Thyroid gland (tissue), 4 donors: ENCODE results near the gene TTI1. TPM values are rescaled to one million over a fixed set of nuclear protein-coding genes. Genes with fewer than 3 reads are reported as not detected.

Experiments
- DNase-seq, 2 donors: peaks; one replicate each; pipeline ENCODE4 v3.0.0-alpha.2; 2019
- H3K27ac ChIP-seq, 3 donors: fragments of 200-600 bp; sonication (generic); 1 replicate in 2 of 3; 2 replicates in 1 of 3; pipeline ENCODE4 v1.5.1; 2016 to 2019; ENCODE audit warnings: mild to moderate bottlenecking in 1 of 3, moderate library complexity in 1 of 3
- H3K27me3 ChIP-seq: fragments of 200-600 bp; sonication (generic); one replicate; pipeline ENCODE4 v1.5.1; 2019
- H3K36me3 ChIP-seq, 2 donors: fragments of 200-600 bp; sonication (generic); one replicate each; pipeline ENCODE4 v1.5.1; 2016 to 2019
- H3K4me1 ChIP-seq, 2 donors: fragments of 200-600 bp; sonication (generic); one replicate each; pipeline ENCODE4 v1.5.1; 2017 to 2019
- H3K4me3 ChIP-seq, 3 donors: fragments of 200-600 bp; sonication (generic); replicated peaks in 1 of 3; 1 replicate in 2 of 3; 2 replicates in 1 of 3; pipeline ENCODE4 v1.5.1; 2016; ENCODE audit warnings: mild to moderate bottlenecking in 1 of 3
- H3K9me3 ChIP-seq: fragments of 200-600 bp; sonication (generic); one replicate; pipeline ENCODE4 v1.5.1; 2017
- CTCF ChIP-seq, 6 experiments: fragments of 200-600 bp in 3 of 6; fragments of 450-650 bp in 3 of 6; sonication (generic) in 3 of 6; IDR thresholded peaks; one replicate each; pipeline ENCODE4 v1.5.1; 2016 to 2019; ENCODE audit warnings: antibody characterized with exemption in 6 of 6, mild to moderate bottlenecking in 2 of 6, inconsistent platforms in 1 of 6, moderate library complexity in 1 of 6
- POLR2A ChIP-seq, 2 donors: fragments of 450-650 bp; IDR thresholded peaks; one replicate each; pipeline ENCODE4 v1.6.1; 2017; ENCODE audit warnings: antibody characterized with exemption in 2 of 2, mild to moderate bottlenecking in 2 of 2, moderate library complexity in 1 of 2
- WGBS, 2 donors: methylation state at CpG; one replicate each; pipeline ENCODE4 v1.1.5; 2017; 5-methylcytosine and 5-hydroxymethylcytosine counted together
- intact Hi-C: fragments of 100-400 bp; cut with DNase I; formaldehyde crosslinking; loops from one replicate; pipeline ENCODE4 v1.15.1; 2023
- total RNA-seq, 4 donors: library from RNA; depleted of rRNA; stranded (reverse); fragments of >200 nt; gene quantifications; one replicate each; pipeline ENCODE4 v1.2.3, GENCODE V29; 2016

TTI1 gene
- total RNA-seq, 4 donors from 2014 or later: 23.0 to 45.0 (median 30.1) TPM

- Histone ChIP-seq H3K4me3 (no peak overlapping the region), H3K27me3 (no peaks in the 10 kb centered on the region), H3K27ac (peak overlapping the region; percentile 86 to 94 (median 94)), H3K4me1 (peaks cover 55 to 63% of the 10 kb centered on the region in 2 donors), H3K36me3 (no peaks in the 10 kb centered on the region), H3K9me3 (no peaks in the 10 kb centered on the region)
- intact Hi-C loops: no loop called here
- 79 to 81% methylated on average over 13 of the region's 13 CpGs for WGBS, 2 donors
- no peak for TF ChIP-seq CTCF (IDR thresholded peaks at IDR 0.05)
- TF ChIP-seq POLR2A (IDR thresholded peaks at IDR 0.05): no peak
- no peak for DNase-seq
Measured at GRCh38 chr20:37983286-37983685, 50.0 kb downstream of the TTI1 start.

GRCh38 chr20:37981568-37981967, 51.7 kb downstream of the TTI1 start:
- intact Hi-C loops: no loop called here
- Histone ChIP-seq H3K4me3 (no peak overlapping the region), H3K27ac (peak overlapping the region in 1 of 3 donors; percentile 94), H3K9me3 (no peaks in the 10 kb centered on the region), H3K36me3 (no peaks in the 10 kb centered on the region), H3K4me1 (peaks cover 41 to 48% of the 10 kb centered on the region in 2 donors), H3K27me3 (no peaks in the 10 kb centered on the region)
- no peak for DNase-seq
- WGBS, 2 donors: 93 to 97% methylated on average over 8 of the region's 8 CpGs
- TF ChIP-seq POLR2A (IDR thresholded peaks at IDR 0.05) (no peak), CTCF (IDR thresholded peaks at IDR 0.05) (no peak)

GRCh38 chr20:37980876-37981275, 52.4 kb downstream of the TTI1 start:
- WGBS, 2 donors: 90 to 93% methylated on average over 6 of the region's 6 CpGs
- intact Hi-C loops: no loop called here
- H3K4me1 ChIP-seq: peaks cover 34 to 41% of the 10 kb centered on the region in 2 donors
- no peaks in the 10 kb centered on the region for H3K27me3 ChIP-seq
- H3K27ac ChIP-seq: no peak overlapping the region
- no peak for DNase-seq
- H3K36me3 ChIP-seq: no peaks in the 10 kb centered on the region
- no peaks in the 10 kb centered on the region for H3K9me3 ChIP-seq
- TF ChIP-seq POLR2A (IDR thresholded peaks at IDR 0.05): no peak
- no peak for TF ChIP-seq CTCF (IDR thresholded peaks at IDR 0.05)
- H3K4me3 ChIP-seq: no peak overlapping the region

- WGBS, 2 donors: 87% methylated on average over 8 of the region's 8 CpGs
- H3K9me3 ChIP-seq: no peaks in the 10 kb centered on the region
Measured at GRCh38 chr20:37980383-37980782, 52.9 kb downstream of the TTI1 start.

More at GRCh38 chr20:37980383-37980782, 52.9 kb downstream of the TTI1 start:
- H3K27me3 ChIP-seq: no peaks in the 10 kb centered on the region
- DNase-seq: no peak
- TF ChIP-seq POLR2A (IDR thresholded peaks at IDR 0.05) (no peak), CTCF (IDR thresholded peaks at IDR 0.05) (no peak)
- peaks cover 29 to 37% of the 10 kb centered on the region in 2 donors for H3K4me1 ChIP-seq
- no peak overlapping the region for H3K4me3 ChIP-seq
- H3K36me3 ChIP-seq: no peaks in the 10 kb centered on the region
- intact Hi-C loops: no loop called here
- H3K27ac ChIP-seq: no peak overlapping the region
